Measurements from ENCODE around the gene NT5DC1. TPM values are rescaled to one million over a fixed set of nuclear protein-coding genes. Genes with fewer than 3 reads are reported as not detected.
A peak's percentile ranks its signal among the peaks of the same experiment; 100 is the strongest.

The NT5DC1 gene
- total RNA-seq, 1 experiment from 2014 or later: 63.7 TPM

GRCh38 chr6:116253505-116254296, 153.0 kb downstream of the NT5DC1 start, which contains the start of gene TSPYL4:
Gene TSPYL4 (minus strand): TSS chr6:116254075. CDS start chr6:116254008, 67 bp downstream.
- no peaks in the 10 kb centered on the region for H3K9me3 ChIP-seq (ENCODE audit: control insufficient read depth in 1 of 2, insufficient read depth in 1 of 2, low read depth in 1 of 2, low read length in 2 of 2)
- DNase-seq (ENCODE audit: low read depth, low spot score) (peak; percentile 86), ATAC-seq (peak; percentile 98)
- BruUV-seq (replicated peaks): TSS peak; percentile 51
- TF ChIP-seq TCF7L2 (IDR thresholded peaks at IDR 0.05; ENCODE audit: borderline replicate concordance, extremely low read depth, insufficient read depth, insufficient read length) (peak; percentile 44), SIN3A (IDR thresholded peaks at IDR 0.05; ENCODE audit: low read depth) (peak; percentile 44), POLR2AphosphoS5 (IDR thresholded peaks at IDR 0.05; ENCODE audit: low read depth, low read length) (peak; percentile 94), POLR2A (IDR thresholded peaks at IDR 0.05; ENCODE audit: borderline replicate concordance, extremely low read depth, insufficient read depth, insufficient read length) (peak; percentile 81), ZFX (IDR thresholded peaks at IDR 0.05) (peak; percentile 34), CBX3 (IDR thresholded peaks at IDR 0.05; ENCODE audit: low read depth) (peak; percentile 42; the same call in 1 of the 2 replicates), ZBTB33 (IDR thresholded peaks at IDR 0.05; ENCODE audit: extremely low read depth, insufficient replicate concordance, low read length) (peak; percentile 93), FOSL1 (IDR thresholded peaks at IDR 0.05; ENCODE audit: low read depth) (no peak), EGR1 (IDR thresholded peaks at IDR 0.05; ENCODE audit: low read depth) (no peak)
- H3K4me1 ChIP-seq (ENCODE audit: control insufficient read depth in 1 of 2, insufficient read depth in 2 of 2, low read length in 2 of 2): peaks cover 0 to 8% of the 10 kb centered on the region in 2 experiments; a peak in 2 of 4 replicates
- peak within 1 kb of the TSS; percentile 83 to 87 for H3K4me3 ChIP-seq (replicated peaks in 1 of 2; ENCODE audit: low read depth in 1 of 2, low read length in 2 of 2)
- H3K27ac ChIP-seq (ENCODE audit: low read depth, low read length): peak within 1 kb of the TSS; percentile 51
- ChIA-PET CTCF (interaction anchor here (0.6 to 1.5 kb wide), 3 partner anchors 15 to 36 kb away, joined by 3 to 9 read pairs (median 5); no protein-coding TSS in a partner anchor), RAD21 (ENCODE audit: low non-redundant PET in 1 of 2, low total read pairs in 2 of 2, uncharacterized antibody in 2 of 2, unreplicated experiment in 2 of 2) (interaction anchor here in 1 of 2 experiments (0.5 to 0.6 kb wide), 2 partner anchors 12 to 305 kb away, joined by 3 to 4 read pairs; no protein-coding TSS in a partner anchor), POLR2A (interaction anchor here (0.5 to 1.9 kb wide), 7 partner anchors 10 to 35 kb away, joined by 3 to 9 read pairs (median 3); partner anchors contain the start of gene TSPYL1)
- no peaks in the 10 kb centered on the region for H4K20me1 ChIP-seq (ENCODE audit: insufficient read depth)
- H3K9ac ChIP-seq (ENCODE audit: low read length): peak within 1 kb of the TSS; percentile 72
- no peaks in the 10 kb centered on the region for H3K9me2 ChIP-seq (ENCODE audit: insufficient read depth)
- H3K36me3 ChIP-seq (ENCODE audit: control insufficient read depth in 1 of 2, insufficient read depth in 2 of 2, low read length in 2 of 2): no peaks in the 10 kb centered on the region; a peak in 1 of 4 replicates
- H3K79me2 ChIP-seq (ENCODE audit: insufficient read depth, low read length): peaks cover 13% of the 10 kb centered on the region; the same call in 1 of the 2 replicates
- intact Hi-C loops (cut with micrococcal nuclease): no loop called here
- no peak within 1 kb of the TSS for H2AFZ ChIP-seq (ENCODE audit: low read depth, low read length, poor library complexity, severe bottlenecking)
- no peaks in the 10 kb centered on the region for H3K27me3 ChIP-seq (ENCODE audit: insufficient read depth, low read length)
- H3K4me2 ChIP-seq (ENCODE audit: low read length): peak within 1 kb of the TSS; percentile 90
